Muscle of back (tissue), 10 donors: Measurements from ENCODE around the gene PIH1D2. TPM values are rescaled to one million over a fixed set of nuclear protein-coding genes. Genes with fewer than 3 reads are reported as not detected.

Experiments used
- polyA plus RNA-seq, 10 donors: library from polyadenylated mRNA; unstranded; fragments of 120-200 nt; gene quantifications; one replicate each; pipeline ENCODE4 v1.2.1, GENCODE V29; 2013; ENCODE audit not compliant: insufficient read length in 10 of 10

Gene PIH1D2
- polyA plus RNA-seq, 10 donors: 0.65 to 1.6 (median 1.0) TPM

Other genes with a start within 250 kb of the PIH1D2 start
- 10 to 100 TPM; 21.8 to 33.3 (median 28.2) TPM for gene ALG9, start 202.4 kb downstream of the PIH1D2 start, polyA plus RNA-seq
- 1 to 10 TPM; 1.7 to 3.5 (median 2.4) TPM for gene FDXACB1, start 194.9 kb downstream of the PIH1D2 start, polyA plus RNA-seq
- gene CFAP68, start 194.5 kb downstream of the PIH1D2 start, polyA plus RNA-seq: 10 to 100 TPM; 13.9 to 22.5 (median 19.1) TPM
- gene CRYAB, start 162.2 kb downstream of the PIH1D2 start, polyA plus RNA-seq: 1,000 to 10,000 TPM in 1 of 10 donors, 100 to 1,000 TPM in 9; 407 to 1,057 (median 719) TPM
- 10 to 100 TPM; 49.6 to 93.5 (median 75.6) TPM for gene HSPB2, start 161.3 kb downstream of the PIH1D2 start, polyA plus RNA-seq
- gene C11orf52, start 155.1 kb downstream of the PIH1D2 start, polyA plus RNA-seq: 1 to 10 TPM; 1.5 to 3.4 (median 2.3) TPM
- 10 to 100 TPM; 16.4 to 24.0 (median 18.7) TPM for gene DIXDC1, start 136.7 kb downstream of the PIH1D2 start, polyA plus RNA-seq
- gene DLAT, start 48.6 kb downstream of the PIH1D2 start, polyA plus RNA-seq: 10 to 100 TPM; 34.9 to 48.9 (median 40.8) TPM
- 10 to 100 TPM; 25.7 to 33.1 (median 28.4) TPM for gene NKAPD1, start 282 bp upstream of the PIH1D2 start, polyA plus RNA-seq
- 10 to 100 TPM; 50.0 to 60.7 (median 53.7) TPM for gene TIMM8B, start 12.7 kb upstream of the PIH1D2 start, polyA plus RNA-seq
- 100 to 1,000 TPM in 6 of 10 donors, 10 to 100 TPM in 4; 88.1 to 119 (median 105) TPM for gene SDHD, start 12.9 kb upstream of the PIH1D2 start, polyA plus RNA-seq
- gene IL18, start 90.1 kb upstream of the PIH1D2 start, polyA plus RNA-seq: 1 to 10 TPM in 2 of 10 donors, under 1 TPM in 7, not detected in 1; 0.18 to 1.1 (median 0.69) TPM
- under 1 TPM in 8 of 10 donors, not detected in 2; 0.17 to 0.59 (median 0.29) TPM for gene TEX12, start 93.4 kb upstream of the PIH1D2 start, polyA plus RNA-seq
- gene BCO2, start 101.5 kb upstream of the PIH1D2 start, polyA plus RNA-seq: 10 to 100 TPM in 2 of 10 donors, 1 to 10 TPM in 8; 4.0 to 12.2 (median 6.0) TPM
- 10 to 100 TPM; 17.3 to 27.8 (median 20.9) TPM for gene PTS, start 152.4 kb upstream of the PIH1D2 start, polyA plus RNA-seq
- not detected for gene PLET1, start 186.8 kb upstream of the PIH1D2 start, polyA plus RNA-seq